HepG2 (cell line): ENCODE data around the gene PCNT. TPM values are rescaled to one million over a fixed set of nuclear protein-coding genes. Genes with fewer than 3 reads are reported as not detected.
A peak's percentile ranks its signal among the peaks of the same experiment; 100 is the strongest.

Source experiments
- ESRRA ChIP-seq: sonication (generic); formaldehyde crosslinking; IDR thresholded peaks from 2 replicates; pipeline ENCODE4 v1.5.1; 2020; ENCODE audit warnings: mild to moderate bottlenecking, low read depth, missing genetic modification reagents
- HOXA5 ChIP-seq: sonication (generic); formaldehyde crosslinking; IDR thresholded peaks from 2 replicates; pipeline ENCODE4 v1.4.0; 2020; ENCODE audit warnings: missing genetic modification reagents
- KDM5A ChIP-seq: fragments of 200-600 bp; sonication (generic); IDR thresholded peaks from 2 replicates; pipeline ENCODE4 v1.7.0; 2018; ENCODE audit warnings: antibody characterized with exemption, mild to moderate bottlenecking, low read length, borderline replicate concordance
- KLF11 ChIP-seq: IDR thresholded peaks from 2 replicates; pipeline ENCODE4 v1.6.1; 2016; ENCODE audit warnings: missing compliant biosample characterization
- MEF2D ChIP-seq: sonication (generic); formaldehyde crosslinking; IDR thresholded peaks from 2 replicates; pipeline ENCODE4 v1.5.1; 2020; ENCODE audit warnings: mild to moderate bottlenecking, missing genetic modification reagents
- MTERF4 ChIP-seq: sonication (generic); formaldehyde crosslinking; IDR thresholded peaks from 2 replicates; pipeline ENCODE4 v1.8.0; 2023; ENCODE audit warnings: mild to moderate bottlenecking, missing genetic modification reagents
- NAIF1 ChIP-seq: sonication (generic); formaldehyde crosslinking; IDR thresholded peaks from 2 replicates; pipeline ENCODE4 v1.5.0; 2020; ENCODE audit warnings: mild to moderate bottlenecking, missing genetic modification reagents, borderline replicate concordance
- NFAT5 ChIP-seq: sonication (generic); formaldehyde crosslinking; IDR thresholded peaks from 2 replicates; pipeline ENCODE4 v1.4.0; 2020; ENCODE audit warnings: missing genetic modification reagents
- NFIC ChIP-seq: IDR thresholded peaks from 2 replicates; pipeline ENCODE4 v1.6.1; 2012; ENCODE audit warnings: mild to moderate bottlenecking, low read length, inconsistent platforms
- TAF1 ChIP-seq: sonication (generic); formaldehyde crosslinking; IDR thresholded peaks from 2 replicates; pipeline ENCODE4 v1.4.0; 2020; ENCODE audit warnings: missing genetic modification reagents
- UBTF ChIP-seq: sonication (generic); formaldehyde crosslinking; IDR thresholded peaks from 2 replicates; pipeline ENCODE4 v1.4.0; 2020; ENCODE audit warnings: mild to moderate bottlenecking, missing genetic modification reagents
- ZBTB42 ChIP-seq: sonication (generic); formaldehyde crosslinking; IDR thresholded peaks from 2 replicates; pipeline ENCODE4 v1.5.0; 2020; ENCODE audit warnings: mild to moderate bottlenecking, missing genetic modification reagents
- ZFP37 ChIP-seq: sonication (generic); formaldehyde crosslinking; IDR thresholded peaks from 2 replicates; pipeline ENCODE4 v1.4.0; 2020; ENCODE audit warnings: missing genetic modification reagents, borderline replicate concordance
- ZFX ChIP-seq: sonication (generic); formaldehyde crosslinking; IDR thresholded peaks from 2 replicates; pipeline ENCODE4 v1.4.0; 2020; ENCODE audit warnings: mild to moderate bottlenecking, low read depth, missing genetic modification reagents, moderate library complexity
- ZNF224 ChIP-seq: sonication (generic); formaldehyde crosslinking; IDR thresholded peaks from 2 replicates; pipeline ENCODE4 v1.5.0; 2020; ENCODE audit warnings: mild to moderate bottlenecking, missing genetic modification reagents
- ZNF333 ChIP-seq: sonication (generic); formaldehyde crosslinking; IDR thresholded peaks from 2 replicates; pipeline ENCODE4 v1.4.0; 2020; ENCODE audit warnings: mild to moderate bottlenecking, missing genetic modification reagents, borderline replicate concordance
- ZNF350 ChIP-seq: sonication (generic); formaldehyde crosslinking; IDR thresholded peaks from 2 replicates; pipeline ENCODE4 v1.4.0; 2020; ENCODE audit warnings: mild to moderate bottlenecking, low read depth, missing genetic modification reagents, borderline replicate concordance
- ZNF451 ChIP-seq: sonication (generic); formaldehyde crosslinking; IDR thresholded peaks from 2 replicates; pipeline ENCODE4 v1.5.0; 2020; ENCODE audit warnings: mild to moderate bottlenecking, missing genetic modification reagents
- ZNF546 ChIP-seq: sonication (generic); formaldehyde crosslinking; conservative IDR thresholded peaks from 2 replicates; pipeline ENCODE4 v1.8.1; 2023; ENCODE audit warnings: mild to moderate bottlenecking, missing genetic modification reagents
- ZNF878 ChIP-seq: sonication (generic); formaldehyde crosslinking; IDR thresholded peaks from 2 replicates; pipeline ENCODE4 v1.8.1; 2023; ENCODE audit warnings: mild to moderate bottlenecking, missing genetic modification reagents, moderate library complexity
- ZSCAN21 ChIP-seq: sonication (generic); formaldehyde crosslinking; IDR thresholded peaks from 2 replicates; pipeline ENCODE4 v1.8.0; 2022; ENCODE audit warnings: mild to moderate bottlenecking, missing genetic modification reagents, moderate library complexity, borderline replicate concordance
- polyA plus RNA-seq, 8 experiments: library from polyadenylated mRNA; depleted of rRNA in 3 of 8; stranded (reverse) in 7 of 8; unstranded in 1 of 8; fragments of >200 nt; fragmentation: Illumina TruSeq in 4 of 8; extraction: Trizol in 4 of 8; gene quantifications; 2 replicates each; pipeline versions ENCODE4 v1.2.1 to v1.2.3, GENCODE V29; 2011 to 2016; ENCODE audit warnings: low read depth in 4 of 8, missing spikeins in 1 of 8, mixed read lengths in 1 of 8; ENCODE audit not compliant: insufficient read depth in 1 of 8
- total RNA-seq, 5 experiments: library from RNA; depleted of rRNA; stranded (reverse); fragments of >200 nt; fragmentation: Illumina TruSeq; extraction: Trizol; gene quantifications; 2 replicates each; pipeline ENCODE4 v1.2.3, GENCODE V29; 2016; ENCODE audit warnings: low read depth in 1 of 5

PCNT gene
- total and polyA plus RNA-seq, 2 of the 13 experiments (the other 11 are each of a cell fraction or from before 2014, with no cell fraction given): 5.6 to 12.4 TPM

- TF ChIP-seq MTERF4: no peak
- TF ChIP-seq NAIF1 (CRISPR knock-in tag): 0 out of 2 replicates have a peak, but pooled peaks have one; percentile 72
- peak; percentile 99 for TF ChIP-seq ZNF878
- TF ChIP-seq ZBTB42 (CRISPR knock-in tag): 0 out of 2 replicates have a peak, but pooled peaks have one; percentile 61
- peak; percentile 42; the same call in 1 of the 2 replicates for TF ChIP-seq ZNF546
- no peak for TF ChIP-seq ZFP37
- no peak for TF ChIP-seq HOXA5 (CRISPR knock-in tag)
- TF ChIP-seq ZNF451 (CRISPR knock-in tag): 0 out of 2 replicates have a peak, but pooled peaks have one; percentile 55
- TF ChIP-seq KDM5A: peak; percentile 60; the same call in 1 of the 2 replicates
- TF ChIP-seq NFIC: no peak
- peak; percentile 68; the same call in 1 of the 2 replicates for TF ChIP-seq UBTF (CRISPR knock-in tag)
- peak; percentile 21; the same call in 1 of the 2 replicates for TF ChIP-seq ZNF350
- peak; percentile 89 for TF ChIP-seq ZFX (CRISPR knock-in tag)
- peak; percentile 72 for TF ChIP-seq TAF1 (CRISPR knock-in tag)
- TF ChIP-seq ZNF224 (CRISPR knock-in tag): 0 out of 2 replicates have a peak, but pooled peaks have one; percentile 57
- TF ChIP-seq MEF2D (CRISPR knock-in tag): no peak
- TF ChIP-seq ZNF333 (CRISPR knock-in tag): peak; percentile 69; the same call in 1 of the 2 replicates
- 0 out of 2 replicates have a peak, but pooled peaks have one; percentile 27 for TF ChIP-seq KLF11 (CRISPR knock-in tag)
- TF ChIP-seq ZSCAN21 (CRISPR knock-in tag): peak; percentile 47; the same call in 1 of the 2 replicates
- TF ChIP-seq NFAT5 (CRISPR knock-in tag): 0 out of 2 replicates have a peak, but pooled peaks have one; percentile 24
- TF ChIP-seq ESRRA (CRISPR knock-in tag): 0 out of 2 replicates have a peak, but pooled peaks have one; percentile 3
Measured at GRCh38 chr21:46323710-46324389, at the start of gene PCNT, which contains the start of gene C21orf58 (continued).
